Measurements from ENCODE around the gene SOX9. TPM values are rescaled to one million over a fixed set of nuclear protein-coding genes. Genes with fewer than 3 reads are reported as not detected.

The SOX9 gene
- total and polyA plus RNA-seq, 9 of the 15 experiments (the other 6 are each of a cell fraction or from before 2014, with no cell fraction given): 0.04 TPM; not detected in 8

DNA sequence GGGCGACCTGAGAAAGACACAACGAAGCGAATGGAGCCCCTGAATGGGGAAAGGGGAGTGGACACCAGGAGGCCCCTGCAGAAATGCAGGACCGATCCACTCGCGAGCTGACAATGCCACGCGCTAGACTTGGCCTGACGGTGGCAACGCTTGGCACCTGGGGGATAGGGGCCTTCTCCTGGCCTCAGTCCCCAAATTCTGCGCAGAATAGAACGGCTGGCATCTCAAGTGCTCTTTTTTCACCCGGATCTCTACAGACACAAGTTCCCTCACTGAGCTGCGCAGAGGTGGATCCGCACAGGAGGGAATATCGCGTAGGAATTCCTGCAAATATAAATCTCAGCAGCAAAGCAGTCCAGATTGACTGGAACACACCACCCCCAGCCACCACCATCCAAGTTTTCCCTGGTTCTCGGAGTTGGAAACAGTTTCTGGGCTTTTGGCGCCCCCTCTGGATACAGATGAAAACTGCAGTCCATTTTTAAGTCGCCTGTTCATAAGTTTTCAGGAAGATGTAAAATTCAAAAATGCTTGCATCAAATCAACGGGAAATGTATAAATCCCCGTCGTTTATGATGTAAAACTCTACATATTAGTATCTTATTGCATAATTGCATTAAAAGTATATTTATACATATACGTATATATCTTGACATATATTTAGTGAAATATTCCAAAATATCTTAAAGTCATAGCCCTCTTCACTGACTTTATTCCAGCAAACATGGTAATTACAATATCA, 2.3 kb upstream of the SOX9 start (continued):
- TF ChIP-seq, protein P1, sequence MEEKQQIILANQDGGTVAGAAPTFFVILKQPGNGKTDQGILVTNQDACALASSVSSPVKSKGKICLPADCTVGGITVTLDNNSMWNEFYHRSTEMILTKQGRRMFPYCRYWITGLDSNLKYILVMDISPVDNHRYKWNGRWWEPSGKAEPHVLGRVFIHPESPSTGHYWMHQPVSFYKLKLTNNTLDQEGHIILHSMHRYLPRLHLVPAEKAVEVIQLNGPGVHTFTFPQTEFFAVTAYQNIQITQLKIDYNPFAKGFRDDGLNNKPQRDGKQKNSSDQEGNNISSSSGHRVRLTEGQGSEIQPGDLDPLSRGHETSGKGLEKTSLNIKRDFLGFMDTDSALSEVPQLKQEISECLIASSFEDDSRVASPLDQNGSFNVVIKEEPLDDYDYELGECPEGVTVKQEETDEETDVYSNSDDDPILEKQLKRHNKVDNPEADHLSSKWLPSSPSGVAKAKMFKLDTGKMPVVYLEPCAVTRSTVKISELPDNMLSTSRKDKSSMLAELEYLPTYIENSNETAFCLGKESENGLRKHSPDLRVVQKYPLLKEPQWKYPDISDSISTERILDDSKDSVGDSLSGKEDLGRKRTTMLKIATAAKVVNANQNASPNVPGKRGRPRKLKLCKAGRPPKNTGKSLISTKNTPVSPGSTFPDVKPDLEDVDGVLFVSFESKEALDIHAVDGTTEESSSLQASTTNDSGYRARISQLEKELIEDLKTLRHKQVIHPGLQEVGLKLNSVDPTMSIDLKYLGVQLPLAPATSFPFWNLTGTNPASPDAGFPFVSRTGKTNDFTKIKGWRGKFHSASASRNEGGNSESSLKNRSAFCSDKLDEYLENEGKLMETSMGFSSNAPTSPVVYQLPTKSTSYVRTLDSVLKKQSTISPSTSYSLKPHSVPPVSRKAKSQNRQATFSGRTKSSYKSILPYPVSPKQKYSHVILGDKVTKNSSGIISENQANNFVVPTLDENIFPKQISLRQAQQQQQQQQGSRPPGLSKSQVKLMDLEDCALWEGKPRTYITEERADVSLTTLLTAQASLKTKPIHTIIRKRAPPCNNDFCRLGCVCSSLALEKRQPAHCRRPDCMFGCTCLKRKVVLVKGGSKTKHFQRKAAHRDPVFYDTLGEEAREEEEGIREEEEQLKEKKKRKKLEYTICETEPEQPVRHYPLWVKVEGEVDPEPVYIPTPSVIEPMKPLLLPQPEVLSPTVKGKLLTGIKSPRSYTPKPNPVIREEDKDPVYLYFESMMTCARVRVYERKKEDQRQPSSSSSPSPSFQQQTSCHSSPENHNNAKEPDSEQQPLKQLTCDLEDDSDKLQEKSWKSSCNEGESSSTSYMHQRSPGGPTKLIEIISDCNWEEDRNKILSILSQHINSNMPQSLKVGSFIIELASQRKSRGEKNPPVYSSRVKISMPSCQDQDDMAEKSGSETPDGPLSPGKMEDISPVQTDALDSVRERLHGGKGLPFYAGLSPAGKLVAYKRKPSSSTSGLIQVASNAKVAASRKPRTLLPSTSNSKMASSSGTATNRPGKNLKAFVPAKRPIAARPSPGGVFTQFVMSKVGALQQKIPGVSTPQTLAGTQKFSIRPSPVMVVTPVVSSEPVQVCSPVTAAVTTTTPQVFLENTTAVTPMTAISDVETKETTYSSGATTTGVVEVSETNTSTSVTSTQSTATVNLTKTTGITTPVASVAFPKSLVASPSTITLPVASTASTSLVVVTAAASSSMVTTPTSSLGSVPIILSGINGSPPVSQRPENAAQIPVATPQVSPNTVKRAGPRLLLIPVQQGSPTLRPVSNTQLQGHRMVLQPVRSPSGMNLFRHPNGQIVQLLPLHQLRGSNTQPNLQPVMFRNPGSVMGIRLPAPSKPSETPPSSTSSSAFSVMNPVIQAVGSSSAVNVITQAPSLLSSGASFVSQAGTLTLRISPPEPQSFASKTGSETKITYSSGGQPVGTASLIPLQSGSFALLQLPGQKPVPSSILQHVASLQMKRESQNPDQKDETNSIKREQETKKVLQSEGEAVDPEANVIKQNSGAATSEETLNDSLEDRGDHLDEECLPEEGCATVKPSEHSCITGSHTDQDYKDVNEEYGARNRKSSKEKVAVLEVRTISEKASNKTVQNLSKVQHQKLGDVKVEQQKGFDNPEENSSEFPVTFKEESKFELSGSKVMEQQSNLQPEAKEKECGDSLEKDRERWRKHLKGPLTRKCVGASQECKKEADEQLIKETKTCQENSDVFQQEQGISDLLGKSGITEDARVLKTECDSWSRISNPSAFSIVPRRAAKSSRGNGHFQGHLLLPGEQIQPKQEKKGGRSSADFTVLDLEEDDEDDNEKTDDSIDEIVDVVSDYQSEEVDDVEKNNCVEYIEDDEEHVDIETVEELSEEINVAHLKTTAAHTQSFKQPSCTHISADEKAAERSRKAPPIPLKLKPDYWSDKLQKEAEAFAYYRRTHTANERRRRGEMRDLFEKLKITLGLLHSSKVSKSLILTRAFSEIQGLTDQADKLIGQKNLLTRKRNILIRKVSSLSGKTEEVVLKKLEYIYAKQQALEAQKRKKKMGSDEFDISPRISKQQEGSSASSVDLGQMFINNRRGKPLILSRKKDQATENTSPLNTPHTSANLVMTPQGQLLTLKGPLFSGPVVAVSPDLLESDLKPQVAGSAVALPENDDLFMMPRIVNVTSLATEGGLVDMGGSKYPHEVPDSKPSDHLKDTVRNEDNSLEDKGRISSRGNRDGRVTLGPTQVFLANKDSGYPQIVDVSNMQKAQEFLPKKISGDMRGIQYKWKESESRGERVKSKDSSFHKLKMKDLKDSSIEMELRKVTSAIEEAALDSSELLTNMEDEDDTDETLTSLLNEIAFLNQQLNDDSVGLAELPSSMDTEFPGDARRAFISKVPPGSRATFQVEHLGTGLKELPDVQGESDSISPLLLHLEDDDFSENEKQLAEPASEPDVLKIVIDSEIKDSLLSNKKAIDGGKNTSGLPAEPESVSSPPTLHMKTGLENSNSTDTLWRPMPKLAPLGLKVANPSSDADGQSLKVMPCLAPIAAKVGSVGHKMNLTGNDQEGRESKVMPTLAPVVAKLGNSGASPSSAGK (IDR thresholded peaks at IDR 0.05): no peak
- TF ChIP-seq RAD21 (CRISPR knock-in tag; conservative IDR thresholded peaks at IDR 0.05 in 1 of 2, IDR thresholded peaks at IDR 0.05 in 1 of 2) (peak; percentile 36 to 66; a peak in 2 of 4 replicates), HDAC2 (IDR thresholded peaks at IDR 0.05) (no peak), E2F3 (CRISPR knock-in tag; IDR thresholded peaks at IDR 0.05) (no peak), POLR3G (IDR thresholded peaks at IDR 0.05; ENCODE audit: extremely low read depth, insufficient read length, insufficient replicate concordance) (no peak), COPS2 (conservative IDR thresholded peaks at IDR 0.05) (no peak), CCNT2 (IDR thresholded peaks at IDR 0.05; ENCODE audit: borderline replicate concordance, extremely low read depth, insufficient read length, low read depth, low read length) (no peak), ZNF239 (CRISPR knock-in tag; IDR thresholded peaks at IDR 0.05) (no peak), ZBTB1 (CRISPR knock-in tag; IDR thresholded peaks at IDR 0.05; ENCODE audit: borderline replicate concordance, low read depth) (no peak)
- TF ChIP-seq, protein P2, sequence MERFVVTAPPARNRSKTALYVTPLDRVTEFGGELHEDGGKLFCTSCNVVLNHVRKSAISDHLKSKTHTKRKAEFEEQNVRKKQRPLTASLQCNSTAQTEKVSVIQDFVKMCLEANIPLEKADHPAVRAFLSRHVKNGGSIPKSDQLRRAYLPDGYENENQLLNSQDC (CRISPR knock-in tag; IDR thresholded peaks at IDR 0.05): no peak
- TF ChIP-seq, protein P3, sequence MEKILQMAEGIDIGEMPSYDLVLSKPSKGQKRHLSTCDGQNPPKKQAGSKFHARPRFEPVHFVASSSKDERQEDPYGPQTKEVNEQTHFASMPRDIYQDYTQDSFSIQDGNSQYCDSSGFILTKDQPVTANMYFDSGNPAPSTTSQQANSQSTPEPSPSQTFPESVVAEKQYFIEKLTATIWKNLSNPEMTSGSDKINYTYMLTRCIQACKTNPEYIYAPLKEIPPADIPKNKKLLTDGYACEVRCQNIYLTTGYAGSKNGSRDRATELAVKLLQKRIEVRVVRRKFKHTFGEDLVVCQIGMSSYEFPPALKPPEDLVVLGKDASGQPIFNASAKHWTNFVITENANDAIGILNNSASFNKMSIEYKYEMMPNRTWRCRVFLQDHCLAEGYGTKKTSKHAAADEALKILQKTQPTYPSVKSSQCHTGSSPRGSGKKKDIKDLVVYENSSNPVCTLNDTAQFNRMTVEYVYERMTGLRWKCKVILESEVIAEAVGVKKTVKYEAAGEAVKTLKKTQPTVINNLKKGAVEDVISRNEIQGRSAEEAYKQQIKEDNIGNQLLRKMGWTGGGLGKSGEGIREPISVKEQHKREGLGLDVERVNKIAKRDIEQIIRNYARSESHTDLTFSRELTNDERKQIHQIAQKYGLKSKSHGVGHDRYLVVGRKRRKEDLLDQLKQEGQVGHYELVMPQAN (IDR thresholded peaks at IDR 0.05; ENCODE audit: borderline replicate concordance): no peak

Measured in K562 (cell line).